GM19025 (cell line): ENCODE results near the gene PHRF1.

Experiments
- ATAC-seq: cut with Tn5 transposase; IDR thresholded peaks from one replicate; pipeline ENCODE4 v1.9.1; 2021; ENCODE audit warnings: mild to moderate bottlenecking, low read depth, moderate library complexity; ENCODE audit not compliant: unreplicated experiment

The PHRF1 gene

GRCh38 chr11:557328-558132 is 18.7 kb upstream of the PHRF1 start:
- ATAC-seq = no peak

DNA sequence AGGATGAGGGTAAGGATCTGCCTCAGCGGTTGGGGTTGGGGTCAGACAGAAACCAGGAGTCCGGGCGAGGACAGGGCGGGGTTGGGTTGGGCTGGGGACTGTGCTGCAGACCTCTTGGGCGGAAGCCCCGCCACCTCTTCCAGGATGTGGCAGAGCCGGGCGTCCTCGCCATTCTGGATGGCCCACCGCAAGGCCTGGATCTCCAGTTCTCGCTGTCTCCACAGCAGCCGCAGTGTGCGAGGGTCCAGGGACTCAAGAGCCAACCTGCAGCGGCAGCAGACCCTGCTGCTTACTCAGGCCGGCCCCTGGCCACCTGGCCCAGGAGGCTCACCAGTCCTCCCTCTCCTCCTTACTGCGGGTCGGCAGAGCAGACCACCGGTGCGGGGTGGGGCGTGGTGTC is 17.8 kb upstream of the PHRF1 start:
- no peak for ATAC-seq

DNA sequence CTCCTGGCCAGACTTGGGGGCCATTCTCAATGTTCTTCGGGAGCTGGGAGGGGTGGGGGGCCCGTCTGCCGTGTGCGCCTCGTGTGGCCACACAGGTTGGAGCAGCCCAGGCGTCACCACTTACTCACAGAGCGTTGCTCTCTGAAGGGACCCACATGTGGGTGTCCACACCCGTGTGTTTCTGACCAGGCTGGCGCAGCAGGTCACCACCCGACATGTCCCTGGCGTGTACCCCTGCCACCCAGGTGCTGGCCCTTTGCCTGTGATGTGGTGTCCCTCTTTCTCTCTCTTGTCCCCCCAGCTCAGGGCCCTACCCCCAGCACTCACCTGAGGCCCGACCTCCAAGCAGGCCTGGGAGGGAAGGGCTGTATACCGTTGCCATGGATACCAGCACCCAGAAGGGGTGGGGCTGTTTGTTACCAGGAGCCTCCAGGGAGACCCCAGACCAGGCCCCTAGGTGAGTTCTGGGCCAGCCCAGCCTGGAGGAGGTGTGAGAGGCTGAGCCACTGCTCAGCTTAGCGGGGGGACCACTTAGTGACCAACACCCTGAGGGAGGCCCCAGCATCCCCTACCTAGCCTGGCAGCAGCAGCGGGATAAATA is 17.1 kb upstream of the PHRF1 start:
- ATAC-seq = no peak

DNA sequence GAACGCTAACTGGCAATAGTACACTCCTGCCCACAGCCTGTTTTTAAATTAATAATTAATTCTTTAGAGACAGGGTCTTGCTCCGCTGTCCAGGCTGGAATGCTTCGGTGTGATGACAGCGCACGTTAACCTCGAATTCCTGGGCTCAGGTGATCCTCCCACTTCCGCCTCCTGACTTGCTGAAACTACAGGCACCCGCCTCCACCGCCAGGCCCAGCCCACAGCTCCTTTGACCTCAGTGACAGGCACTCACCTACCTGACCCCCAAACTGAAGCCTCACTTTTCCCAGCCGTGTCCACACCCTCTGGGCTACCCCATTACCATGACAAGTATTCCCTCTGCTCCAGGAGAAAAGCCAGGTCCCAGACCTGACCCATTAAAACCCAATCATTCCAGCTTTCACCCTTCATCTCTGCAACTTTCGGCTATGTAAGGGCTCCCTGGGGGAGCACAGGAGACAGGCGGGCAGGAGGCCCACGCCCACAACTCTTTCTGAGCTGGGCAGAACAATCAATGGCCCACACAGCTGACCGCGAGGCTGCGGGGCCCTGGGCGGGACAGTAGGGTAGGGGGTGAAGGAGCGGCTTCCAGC is 16.5 kb upstream of the PHRF1 start:
- ATAC-seq = no peak

GRCh38 chr11:560305-561147 is 15.7 kb upstream of the PHRF1 start, which contains the start of the genes LMNTD2 and RASSF7:
Gene LMNTD2 (minus strand): TSS chr11:560738. CDS start chr11:560716, 22 bp downstream.
Gene RASSF7 (plus strand): TSS chr11:560970. CDS start chr11:561769, 799 bp downstream.
- peak; percentile 75 for ATAC-seq

DNA sequence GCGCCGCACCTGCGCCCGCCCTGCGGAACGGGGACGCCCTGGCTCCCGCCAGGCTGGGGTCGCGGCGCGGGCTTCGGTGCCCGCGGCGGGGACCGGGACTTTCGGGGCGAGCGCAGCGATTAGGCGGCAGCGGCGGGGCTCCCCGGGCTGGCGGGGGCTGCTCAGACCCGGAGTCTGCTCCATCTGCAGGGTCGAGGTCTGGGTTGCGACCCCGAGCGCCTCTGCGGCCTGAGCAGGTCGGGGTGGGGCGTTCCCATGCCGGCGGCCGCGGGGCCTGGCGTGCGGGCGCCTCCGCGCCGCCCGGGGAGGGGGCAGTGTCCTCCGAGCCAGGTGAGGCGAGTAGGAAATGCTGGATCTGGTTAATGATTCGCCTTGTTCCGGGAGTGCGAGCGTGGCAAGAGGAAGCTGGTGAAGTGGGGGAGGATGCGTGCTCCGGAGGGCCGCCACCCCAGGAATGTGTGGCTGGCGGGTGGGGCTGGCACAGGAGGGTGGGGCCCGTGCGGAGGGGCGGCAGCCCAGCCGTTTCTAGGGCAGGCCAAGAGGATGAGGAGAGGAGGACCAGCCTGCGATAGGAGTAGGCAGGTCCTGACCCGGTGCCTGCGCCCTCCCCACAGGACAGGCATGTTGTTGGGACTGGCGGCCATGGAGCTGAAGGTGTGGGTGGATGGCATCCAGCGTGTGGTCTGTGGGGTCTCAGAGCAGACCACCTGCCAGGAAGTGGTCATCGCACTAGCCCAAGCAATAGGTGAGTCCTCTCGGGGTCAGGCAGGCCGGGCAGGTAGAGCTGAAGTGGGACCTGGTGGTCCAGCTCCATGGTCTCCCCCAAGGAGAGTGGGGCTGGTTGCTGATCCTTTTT is 14.9 kb upstream of the PHRF1 start:
- ATAC-seq = peak; percentile 27

- no peak for ATAC-seq
Measured at GRCh38 chr11:562046-562645, 14.1 kb upstream of the PHRF1 start.

GRCh38 chr11:563066-563811 is 13.0 kb upstream of the PHRF1 start:
- no peak for ATAC-seq

- no peak for ATAC-seq
Measured at GRCh38 chr11:563812-564578, 12.3 kb upstream of the PHRF1 start.

- no peak for ATAC-seq
Measured at GRCh38 chr11:565921-566509, 10.3 kb upstream of the PHRF1 start.

- ATAC-seq = no peak
Measured at GRCh38 chr11:567011-567628, 9.2 kb upstream of the PHRF1 start.

GRCh38 chr11:567629-568292 is 8.5 kb upstream of the PHRF1 start:
- peak; percentile 11 for ATAC-seq

DNA sequence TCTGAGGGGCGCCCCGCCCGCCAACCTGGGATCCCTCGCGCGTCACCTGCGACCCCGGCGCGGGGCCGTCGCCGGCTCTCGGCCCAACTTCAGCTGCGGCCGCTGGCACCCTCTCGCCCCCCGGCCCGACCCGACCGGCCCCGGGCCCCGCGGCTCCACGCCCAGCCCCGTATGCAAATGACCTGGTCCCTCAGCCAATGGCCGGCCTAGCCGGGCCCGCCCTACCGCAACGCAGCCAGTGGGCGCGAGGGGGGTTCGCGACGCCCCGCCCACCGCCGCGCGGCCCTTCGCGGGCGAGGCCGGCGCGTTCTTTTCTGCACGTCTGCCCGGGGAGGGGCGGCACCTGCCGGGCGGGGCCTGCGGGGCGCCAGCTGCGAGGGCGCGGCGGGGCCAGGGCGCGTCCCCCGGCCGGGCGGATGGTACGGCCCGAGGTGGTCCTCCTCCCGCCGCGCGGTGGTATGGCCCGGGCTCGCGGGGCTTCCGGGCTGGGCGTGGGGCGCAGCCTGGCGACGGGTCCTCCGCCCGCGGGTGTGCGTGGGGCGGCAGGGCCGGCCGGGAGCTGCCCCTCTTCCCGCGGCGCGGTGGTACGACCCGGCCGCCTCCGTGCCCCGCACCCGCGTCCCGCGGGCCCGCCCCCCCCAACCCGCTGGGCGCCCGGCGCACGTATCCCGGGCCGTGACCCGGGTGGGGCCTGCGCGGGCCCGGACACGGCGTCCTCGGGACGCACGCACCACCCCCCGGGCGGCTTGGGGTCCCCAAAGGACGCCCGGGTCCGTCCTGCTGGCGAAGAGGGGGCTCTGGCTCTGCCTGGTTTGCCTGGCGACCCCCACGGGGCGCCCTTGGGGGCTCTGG is 7.7 kb upstream of the PHRF1 start:
- ATAC-seq = peak; percentile 88

DNA sequence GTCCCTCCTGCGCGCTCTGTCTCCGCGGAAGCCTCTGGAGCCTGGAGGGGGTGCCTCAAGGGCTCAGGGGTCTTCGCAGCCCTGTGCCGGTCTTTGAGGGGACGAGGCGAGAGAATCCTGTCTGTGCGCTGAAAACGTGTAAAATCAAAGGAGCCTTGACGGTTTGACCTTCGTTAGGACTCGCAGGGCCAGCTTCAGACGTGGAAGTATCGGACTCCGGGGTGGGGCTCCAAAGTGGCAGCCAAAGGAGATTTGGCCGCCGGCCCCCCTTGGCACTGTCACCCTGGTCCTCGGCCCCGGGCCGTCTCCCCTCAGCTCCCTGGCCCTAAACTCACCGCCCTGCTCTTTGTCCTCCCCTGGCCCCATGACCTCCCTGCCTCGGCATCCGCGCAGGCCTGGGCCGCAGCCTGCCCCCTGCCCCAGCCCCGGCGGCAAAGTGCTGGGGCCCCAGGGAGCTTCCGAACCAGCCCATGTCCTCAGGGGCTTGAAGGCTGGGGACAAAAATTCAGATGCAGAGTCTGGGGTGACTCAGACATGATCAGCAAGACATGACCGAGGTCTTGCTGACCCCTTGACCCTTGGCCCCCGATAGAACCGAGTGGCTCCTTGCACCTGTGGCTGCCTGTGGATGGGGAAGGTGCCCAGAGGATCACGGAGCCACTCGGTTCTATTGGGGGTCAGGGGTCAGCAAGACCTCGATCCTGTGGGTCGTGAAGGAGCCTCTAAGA is 6.9 kb upstream of the PHRF1 start:
- ATAC-seq = no peak

- ATAC-seq = no peak
Measured at GRCh38 chr11:571802-572185, 4.5 kb upstream of the PHRF1 start.
